ENCODE results near the gene ADGRB2.
A peak's percentile ranks its signal among the peaks of the same experiment; 100 is the strongest.

ADGRB2 gene

GRCh38 chr1:31725777-31726535 is 38.2 kb downstream of the ADGRB2 start:
- H3K36me3 ChIP-seq, result no peaks in the 10 kb centered on the region; the same call in none of the 2 replicates
- peak; percentile 37 for DNase-seq
- no peaks in the 10 kb centered on the region for H3K9me3 ChIP-seq
- 0 out of 2 replicates have a peak, but pooled peaks cover 6% of the 10 kb centered on the region for H3K4me1 ChIP-seq
- H3K27me3 ChIP-seq, result no peaks in the 10 kb centered on the region
- no peak overlapping the region for H3K4me3 ChIP-seq (ENCODE audit: low read depth, low read length)
- TF ChIP-seq CTCF (IDR thresholded peaks at IDR 0.05; ENCODE audit: low read depth, low read length), result no peak

GRCh38 chr1:31725134-31725533 is 39.0 kb downstream of the ADGRB2 start:
- no peak for DNase-seq
- H3K27me3 ChIP-seq, result no peaks in the 10 kb centered on the region
- H3K36me3 ChIP-seq, result no peaks in the 10 kb centered on the region; the same call in none of the 2 replicates
- no peak for TF ChIP-seq CTCF (IDR thresholded peaks at IDR 0.05; ENCODE audit: low read depth, low read length)
- H3K4me1 ChIP-seq, result 0 out of 2 replicates have a peak, but pooled peaks cover 6% of the 10 kb centered on the region
- H3K4me3 ChIP-seq (ENCODE audit: low read depth, low read length), result no peak overlapping the region
- H3K9me3 ChIP-seq, result no peaks in the 10 kb centered on the region

- H3K4me3 ChIP-seq (ENCODE audit: low read depth, low read length), result no peak overlapping the region
- H3K9me3 ChIP-seq, result no peaks in the 10 kb centered on the region
- H3K27me3 ChIP-seq, result no peaks in the 10 kb centered on the region
- TF ChIP-seq CTCF (IDR thresholded peaks at IDR 0.05; ENCODE audit: low read depth, low read length), result no peak
- H3K36me3 ChIP-seq, result no peaks in the 10 kb centered on the region; the same call in none of the 2 replicates
- H3K4me1 ChIP-seq, result peaks cover 6% of the 10 kb centered on the region; the same call in 1 of the 2 replicates
- no peak for DNase-seq
Measured at GRCh38 chr1:31723828-31724359, 40.2 kb downstream of the ADGRB2 start.

GRCh38 chr1:31718327-31718897 is 45.7 kb downstream of the ADGRB2 start:
- no peaks in the 10 kb centered on the region for H3K27me3 ChIP-seq
- no peaks in the 10 kb centered on the region for H3K36me3 ChIP-seq
- no peak overlapping the region for H3K4me3 ChIP-seq (ENCODE audit: low read depth, low read length)
- H3K4me1 ChIP-seq, result peaks cover 16% of the 10 kb centered on the region
- DNase-seq, result peak; percentile 73
- TF ChIP-seq CTCF (IDR thresholded peaks at IDR 0.05; ENCODE audit: low read depth, low read length), result no peak
- no peaks in the 10 kb centered on the region for H3K9me3 ChIP-seq

- Histone ChIP-seq H3K4me3 (ENCODE audit: low read depth, low read length) (no peak overlapping the region), H3K27me3 (no peaks in the 10 kb centered on the region), H3K36me3 (no peaks in the 10 kb centered on the region), H3K9me3 (no peaks in the 10 kb centered on the region), H3K4me1 (peaks cover 16% of the 10 kb centered on the region)
- TF ChIP-seq CTCF (IDR thresholded peaks at IDR 0.05; ENCODE audit: low read depth, low read length), result no peak
- no peak for DNase-seq
Measured at GRCh38 chr1:31717341-31717740, 46.8 kb downstream of the ADGRB2 start.

GRCh38 chr1:31715873-31716220 is 48.3 kb downstream of the ADGRB2 start:
- Histone ChIP-seq H3K4me1 (peaks cover 16% of the 10 kb centered on the region), H3K27me3 (no peaks in the 10 kb centered on the region), H3K4me3 (ENCODE audit: low read depth, low read length) (peak overlapping the region; percentile 58; the same call in 1 of the 2 replicates), H3K9me3 (no peaks in the 10 kb centered on the region), H3K36me3 (no peaks in the 10 kb centered on the region)
- no peak for TF ChIP-seq CTCF (IDR thresholded peaks at IDR 0.05; ENCODE audit: low read depth, low read length)
- DNase-seq, result no peak
